Skin of body (tissue), 2 donors: Measurements from ENCODE around the gene ATF6. TPM values are rescaled to one million over a fixed set of nuclear protein-coding genes. Genes with fewer than 3 reads are reported as not detected.

Experiments
- DNase-seq: peaks from one replicate; lab custom pipeline; 2025; lab: John Stamatoyannopoulos, UW
- total RNA-seq: library from RNA; depleted of rRNA; stranded (reverse); fragments of >200 nt; gene quantifications from one replicate; pipeline ENCODE4 v1.2.3, GENCODE V29; 2014

Gene ATF6
- total RNA-seq, 1 donor from 2014 or later, result 24.4 TPM

DNA sequence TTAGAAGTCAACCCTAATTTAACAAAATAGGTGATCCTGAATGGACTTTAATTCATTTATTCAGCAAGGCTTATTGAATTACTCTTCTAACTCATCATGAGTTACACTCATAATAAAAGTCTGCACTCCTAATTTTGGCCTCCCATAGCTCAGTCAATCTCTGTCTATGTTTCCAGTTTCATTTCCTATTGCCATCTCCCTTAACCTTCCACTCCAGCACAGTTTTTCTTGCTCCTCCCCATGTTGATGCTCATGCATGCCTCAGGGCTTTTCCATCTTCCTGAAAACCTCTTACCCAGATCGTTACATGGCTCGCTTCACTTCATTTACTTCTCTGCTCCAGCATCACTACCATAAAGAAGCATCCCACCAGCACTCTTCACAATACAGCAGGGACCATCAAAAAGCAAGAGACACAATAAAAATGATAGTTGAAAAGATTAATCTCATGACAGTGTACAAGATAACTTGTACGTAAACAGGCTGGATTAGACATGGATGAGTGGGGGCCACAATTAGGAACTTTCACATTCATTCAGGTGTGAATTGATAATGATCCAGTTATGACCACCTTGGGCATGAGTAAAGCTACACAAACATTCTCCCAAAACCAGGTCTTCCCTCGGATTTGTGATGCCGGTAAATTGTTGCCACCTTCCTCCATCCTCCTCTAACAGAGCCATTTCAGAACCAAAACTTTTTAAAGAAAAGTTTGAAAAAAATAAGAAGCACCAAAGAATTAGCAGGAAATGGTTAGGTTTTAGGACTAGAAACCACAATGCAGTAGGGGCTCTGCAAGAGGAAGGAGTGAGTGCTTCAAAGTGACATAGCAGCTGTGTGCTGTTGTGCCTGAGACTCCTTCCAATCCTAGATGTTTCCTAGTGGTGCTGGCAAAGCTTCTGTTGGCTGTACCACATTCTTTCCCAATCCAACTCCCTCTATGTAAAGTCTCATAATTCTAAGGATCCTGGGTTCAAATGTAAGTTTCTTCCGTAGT lies 167.8 kb downstream of the ATF6 start:
- no peak for DNase-seq

DNA sequence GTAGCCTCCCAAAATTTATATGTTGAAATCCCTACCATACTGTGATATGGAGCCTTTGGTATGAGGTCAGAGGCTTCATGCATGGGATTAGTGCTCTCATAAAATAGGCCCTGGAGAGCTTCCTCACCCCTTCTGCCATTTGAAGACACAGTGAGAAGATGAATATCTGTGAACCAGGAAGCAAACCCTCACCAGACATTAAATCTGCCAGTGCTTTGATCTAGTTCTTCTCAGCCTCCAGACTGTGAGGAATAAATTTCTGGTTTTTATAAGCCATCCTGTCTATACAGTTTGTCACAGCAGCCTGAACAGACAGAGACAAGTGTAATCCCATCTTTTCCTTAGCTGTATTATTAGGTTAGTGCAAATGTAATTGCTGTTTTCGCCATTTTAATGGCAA lies 169.1 kb downstream of the ATF6 start:
- DNase-seq, result no peak

DNA sequence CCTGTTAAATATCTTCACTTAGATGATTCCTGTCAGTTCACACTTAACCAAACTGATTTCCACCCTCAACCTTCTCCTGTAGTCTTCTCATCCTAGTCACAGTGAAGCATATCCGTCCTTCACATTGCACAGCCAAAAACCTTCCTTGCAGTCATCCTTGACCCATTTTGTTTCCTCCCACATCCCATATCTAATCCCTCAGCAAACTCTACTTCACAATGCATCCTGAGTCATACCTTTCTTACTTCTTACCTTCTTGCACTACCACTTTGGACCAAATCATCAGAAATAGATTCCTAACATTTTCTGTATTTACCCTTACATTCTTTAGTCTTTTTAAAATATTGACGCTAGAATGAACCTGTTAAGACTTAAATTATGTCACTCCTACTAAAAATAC lies 170.7 kb downstream of the ATF6 start:
- no peak for DNase-seq

DNA sequence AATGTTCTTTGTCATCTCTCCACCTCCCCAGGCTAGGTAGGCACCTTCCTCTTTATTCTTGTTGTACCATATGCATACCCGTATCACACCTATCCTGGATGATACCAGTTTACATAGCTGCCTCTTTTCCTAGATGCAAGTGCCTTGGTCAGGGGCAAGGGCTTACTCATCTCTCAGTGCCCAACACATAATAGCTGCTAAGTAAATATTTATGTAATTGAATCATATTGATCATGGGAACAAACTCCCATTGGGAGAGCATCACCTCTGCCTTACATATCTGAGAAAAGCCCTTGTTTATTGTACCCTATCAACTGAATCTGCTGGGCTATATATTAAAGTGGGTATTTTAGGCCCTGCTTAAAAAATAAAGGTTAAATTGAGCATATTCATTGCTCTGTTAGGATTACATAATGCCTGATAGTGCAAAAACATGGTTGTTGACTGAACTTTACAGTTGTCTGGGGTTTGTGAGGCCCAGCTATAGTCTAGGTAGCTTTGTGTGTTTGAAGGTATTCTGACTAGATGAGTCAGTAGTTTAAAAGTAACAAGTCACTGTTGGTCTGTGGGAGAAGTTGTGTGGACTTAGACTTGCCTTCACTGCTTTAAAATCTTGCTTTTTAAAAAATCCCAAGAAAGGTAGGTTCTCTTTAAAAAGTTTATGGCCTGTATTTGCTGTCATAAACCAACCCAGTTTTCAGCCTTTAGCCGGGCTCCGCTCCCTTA lies 174.9 kb downstream of the ATF6 start:
- no peak for DNase-seq

- DNase-seq, result no peak
These were observed 175.8 kb downstream of the ATF6 start for GRCh38 chr1:161941726-161942436.

- no peak for DNase-seq
These were observed 177.6 kb downstream of the ATF6 start for GRCh38 chr1:161943737-161944136.

GRCh38 chr1:161944381-161944780 lies 178.3 kb downstream of the ATF6 start:
- no peak for DNase-seq

GRCh38 chr1:161945306-161946060 lies 179.4 kb downstream of the ATF6 start:
- no peak for DNase-seq

DNA sequence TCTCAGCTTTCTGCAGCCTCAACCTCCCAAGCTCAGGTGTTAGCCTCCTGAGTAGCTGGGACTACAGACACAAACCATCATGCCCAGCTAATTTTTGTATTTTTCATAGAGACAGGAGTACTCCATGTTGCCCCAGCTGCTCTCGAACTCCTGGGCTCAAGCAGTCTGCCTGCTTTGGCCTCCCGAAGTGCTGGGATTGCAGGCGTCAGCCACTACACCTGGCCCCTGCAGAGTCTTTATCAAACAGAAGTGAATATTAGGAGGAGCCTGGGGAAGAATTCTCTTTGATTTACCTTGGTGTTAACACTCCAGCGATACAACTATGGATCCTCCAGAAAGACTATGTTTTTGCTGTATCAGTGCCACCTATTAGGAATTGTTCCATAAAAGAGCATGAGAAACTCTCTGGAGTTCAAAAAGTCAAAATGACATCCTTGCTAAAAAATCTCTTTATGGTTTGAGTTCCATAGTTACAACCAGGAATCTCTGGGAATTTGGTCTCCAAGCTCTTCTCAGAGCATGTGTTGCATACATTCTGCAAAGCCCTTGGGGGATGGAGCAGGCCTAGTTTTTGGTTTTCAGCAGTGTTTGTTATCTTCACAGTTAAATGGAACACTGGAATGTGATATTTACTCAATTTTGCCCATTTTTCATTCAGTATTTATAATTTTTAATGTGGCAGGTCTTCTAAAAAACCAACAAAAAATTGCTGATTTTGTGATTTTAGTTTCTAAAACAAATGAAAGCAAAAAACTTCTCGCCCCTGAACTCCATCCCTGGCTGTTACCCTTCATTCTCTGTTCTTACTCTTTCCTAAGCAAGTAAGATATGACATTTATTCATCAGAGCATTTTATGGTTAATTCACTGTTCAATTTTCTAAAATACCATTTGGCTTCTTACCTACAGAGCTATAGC lies 180.2 kb downstream of the ATF6 start:
- peak; percentile 80 for DNase-seq

DNA sequence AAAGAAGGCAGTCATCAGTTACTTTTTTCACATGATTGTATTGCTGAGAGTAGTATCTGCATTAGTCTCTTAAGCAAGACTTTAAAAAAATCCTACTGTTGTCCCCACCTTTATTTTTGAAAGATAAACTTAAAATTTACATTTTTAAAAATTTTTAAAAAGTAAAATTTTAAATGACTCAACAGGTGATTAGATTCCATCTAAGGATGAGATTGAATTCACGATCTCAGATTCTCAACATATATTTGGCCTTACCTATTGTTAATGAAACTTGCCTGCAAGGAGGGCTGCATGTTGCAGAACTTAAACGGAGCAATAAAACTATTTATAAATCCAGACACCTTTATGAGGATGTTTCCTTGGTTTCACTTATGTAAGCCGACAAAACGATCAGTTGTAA lies 182.3 kb downstream of the ATF6 start:
- DNase-seq, result no peak

DNA sequence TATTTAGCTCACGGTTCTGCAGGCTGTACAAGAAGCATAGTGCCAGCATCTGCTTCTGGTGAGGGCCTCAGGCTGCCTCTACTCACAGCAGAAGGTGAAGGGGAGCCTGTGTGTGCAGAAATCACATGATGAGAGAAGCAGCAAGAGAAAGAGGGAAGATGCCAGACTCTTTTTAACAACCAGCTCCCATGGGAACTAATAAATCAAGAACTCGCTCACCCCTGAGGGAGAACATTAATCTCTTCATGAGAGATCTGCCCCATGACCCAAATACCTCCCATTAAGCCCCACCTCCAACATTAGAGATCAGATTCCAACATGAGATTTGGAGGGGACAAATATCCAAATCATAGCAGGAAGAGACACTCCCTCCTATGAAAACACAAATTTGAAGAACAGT lies 183.4 kb downstream of the ATF6 start:
- peak; percentile 20 for DNase-seq

DNA sequence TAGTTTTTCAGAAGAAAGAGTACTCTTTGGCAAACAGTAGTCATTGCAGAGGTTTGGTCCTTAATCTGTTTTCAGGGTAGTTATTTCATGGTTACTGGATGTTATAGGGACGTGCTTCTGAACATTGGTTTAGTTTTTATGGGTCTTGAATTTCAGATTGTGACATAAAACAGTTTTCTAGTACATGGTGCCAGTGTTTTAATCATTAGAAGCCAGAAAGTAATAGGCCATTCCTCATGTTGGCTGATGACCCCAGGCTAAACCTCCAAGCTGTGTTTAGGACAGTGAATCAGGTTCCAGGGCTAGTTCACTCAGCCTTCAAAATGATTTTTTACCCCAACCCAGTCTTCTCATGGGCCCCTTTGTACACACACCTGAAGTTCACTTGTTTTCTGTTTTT lies 184.3 kb downstream of the ATF6 start:
- no peak for DNase-seq

GRCh38 chr1:161951646-161952045 lies 185.5 kb downstream of the ATF6 start:
- DNase-seq, result no peak

GRCh38 chr1:161952607-161953172 lies 186.6 kb downstream of the ATF6 start:
- no peak for DNase-seq

GRCh38 chr1:161953256-161953920 lies 187.3 kb downstream of the ATF6 start:
- peak; percentile 13 for DNase-seq

DNA sequence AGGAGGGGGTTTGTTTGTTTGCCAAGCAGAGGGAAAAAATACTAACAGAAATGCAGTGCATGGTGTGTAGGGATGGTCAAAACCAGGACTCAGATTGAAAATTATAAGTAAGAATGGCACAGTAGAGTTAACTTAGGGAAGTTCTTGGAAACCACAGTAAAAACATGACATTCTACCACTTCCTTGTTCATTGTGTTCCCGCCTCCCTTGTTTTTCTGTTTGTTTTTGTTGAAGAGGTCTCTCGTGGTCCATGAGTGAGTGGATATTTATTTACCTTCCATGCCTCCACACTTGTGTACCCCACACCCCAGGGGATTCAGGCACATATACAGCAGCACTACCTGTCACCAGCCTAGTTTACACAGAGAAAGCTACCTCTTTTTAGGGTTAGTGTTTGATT lies 187.9 kb downstream of the ATF6 start:
- no peak for DNase-seq

- DNase-seq, result no peak
These were observed 188.3 kb downstream of the ATF6 start for GRCh38 chr1:161954466-161954865.

DNA sequence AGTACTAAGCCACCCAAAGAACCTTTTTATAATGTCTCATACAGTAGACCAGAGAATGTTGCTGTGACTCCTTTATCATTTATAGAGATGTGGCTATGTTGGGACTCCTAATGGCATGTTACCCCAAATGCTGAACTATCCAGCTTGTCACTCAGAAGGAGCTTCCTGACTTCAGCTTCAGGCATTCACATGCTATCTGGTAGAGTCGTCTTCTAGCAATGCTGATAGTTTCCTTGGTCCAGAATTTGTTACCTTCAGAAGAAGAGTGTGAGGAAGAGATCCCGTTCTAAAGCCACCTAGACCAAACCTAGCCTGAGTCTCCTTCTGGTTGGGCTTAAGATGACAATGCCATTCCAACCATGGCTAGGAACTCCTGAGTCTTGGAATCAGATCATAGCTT lies 189.5 kb downstream of the ATF6 start:
- no peak for DNase-seq

DNA sequence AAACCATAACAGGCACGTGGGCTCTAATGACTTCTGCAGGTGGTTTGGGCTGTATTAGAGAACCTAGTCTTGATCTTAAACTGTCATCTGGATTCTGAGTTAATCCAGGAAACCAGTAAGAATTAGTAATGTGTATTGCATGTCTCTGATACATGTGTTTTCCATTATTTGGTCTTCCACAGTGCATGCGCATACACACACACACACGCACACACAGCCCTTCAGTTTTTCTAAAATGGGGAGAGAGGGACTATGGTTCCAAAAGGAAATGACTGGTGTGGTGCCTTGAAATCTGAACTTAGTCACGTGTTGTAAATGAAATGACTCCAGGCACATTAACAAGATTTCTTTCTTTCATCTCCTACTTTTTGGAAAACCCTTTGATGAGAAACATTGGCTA lies 190.0 kb downstream of the ATF6 start:
- peak; percentile 97 for DNase-seq
